Measurements from ENCODE around the gene NCAPD2.

Gene NCAPD2

GRCh38 chr12:6534945-6535696, 41.2 kb downstream of the NCAPD2 start:
- DNase-seq = peak; percentile 77

DNA sequence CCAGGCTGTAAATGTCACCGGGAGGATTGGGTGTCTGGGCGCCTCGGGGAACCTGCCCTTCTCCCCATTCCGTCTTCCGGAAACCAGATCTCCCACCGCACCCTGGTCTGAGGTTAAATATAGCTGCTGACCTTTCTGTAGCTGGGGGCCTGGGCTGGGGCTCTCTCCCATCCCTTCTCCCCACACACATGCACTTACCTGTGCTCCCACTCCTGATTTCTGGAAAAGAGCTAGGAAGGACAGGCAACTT, 41.7 kb downstream of the NCAPD2 start:
- DNase-seq = no peak

GRCh38 chr12:6535960-6536847, 42.3 kb downstream of the NCAPD2 start:
- DNase-seq = no peak

- DNase-seq = no peak
These were observed 43.1 kb downstream of the NCAPD2 start for GRCh38 chr12:6536894-6537579.

DNA sequence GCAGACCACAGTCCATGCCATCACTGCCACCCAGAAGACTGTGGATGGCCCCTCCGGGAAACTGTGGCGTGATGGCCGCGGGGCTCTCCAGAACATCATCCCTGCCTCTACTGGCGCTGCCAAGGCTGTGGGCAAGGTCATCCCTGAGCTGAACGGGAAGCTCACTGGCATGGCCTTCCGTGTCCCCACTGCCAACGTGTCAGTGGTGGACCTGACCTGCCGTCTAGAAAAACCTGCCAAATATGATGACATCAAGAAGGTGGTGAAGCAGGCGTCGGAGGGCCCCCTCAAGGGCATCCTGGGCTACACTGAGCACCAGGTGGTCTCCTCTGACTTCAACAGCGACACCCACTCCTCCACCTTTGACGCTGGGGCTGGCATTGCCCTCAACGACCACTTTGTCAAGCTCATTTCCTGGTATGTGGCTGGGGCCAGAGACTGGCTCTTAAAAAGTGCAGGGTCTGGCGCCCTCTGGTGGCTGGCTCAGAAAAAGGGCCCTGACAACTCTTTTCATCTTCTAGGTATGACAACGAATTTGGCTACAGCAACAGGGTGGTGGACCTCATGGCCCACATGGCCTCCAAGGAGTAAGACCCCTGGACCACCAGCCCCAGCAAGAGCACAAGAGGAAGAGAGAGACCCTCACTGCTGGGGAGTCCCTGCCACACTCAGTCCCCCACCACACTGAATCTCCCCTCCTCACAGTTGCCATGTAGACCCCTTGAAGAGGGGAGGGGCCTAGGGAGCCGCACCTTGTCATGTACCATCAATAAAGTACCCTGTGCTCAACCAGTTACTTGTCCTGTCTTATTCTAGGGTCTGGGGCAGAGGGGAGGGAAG, 43.9 kb downstream of the NCAPD2 start:
- peak; percentile 83 for DNase-seq

GRCh38 chr12:6538420-6539313, 44.8 kb downstream of the NCAPD2 start:
- DNase-seq = peak; percentile 26

DNA sequence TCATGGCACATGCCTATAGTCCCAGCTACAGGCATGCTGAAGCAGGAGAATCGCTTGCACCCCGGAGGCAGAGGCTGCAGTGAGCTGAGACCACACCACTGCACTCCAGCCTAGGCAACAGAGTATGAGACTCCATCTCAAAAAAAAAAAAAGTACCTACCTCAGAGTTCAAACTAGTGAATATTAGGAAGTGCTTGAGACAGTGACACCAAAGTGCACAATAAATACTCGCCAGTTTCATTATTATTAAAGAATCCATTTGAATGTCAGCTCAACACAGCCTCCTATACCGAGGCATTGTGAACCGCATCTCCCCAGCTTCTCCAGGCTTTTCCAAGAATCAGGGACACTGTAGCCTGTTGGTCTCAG, 45.4 kb downstream of the NCAPD2 start:
- no peak for DNase-seq

- DNase-seq = no peak
These were observed 45.8 kb downstream of the NCAPD2 start for GRCh38 chr12:6539707-6540134.

GRCh38 chr12:6540181-6540877, 46.4 kb downstream of the NCAPD2 start:
- DNase-seq = peak; percentile 54

DNA sequence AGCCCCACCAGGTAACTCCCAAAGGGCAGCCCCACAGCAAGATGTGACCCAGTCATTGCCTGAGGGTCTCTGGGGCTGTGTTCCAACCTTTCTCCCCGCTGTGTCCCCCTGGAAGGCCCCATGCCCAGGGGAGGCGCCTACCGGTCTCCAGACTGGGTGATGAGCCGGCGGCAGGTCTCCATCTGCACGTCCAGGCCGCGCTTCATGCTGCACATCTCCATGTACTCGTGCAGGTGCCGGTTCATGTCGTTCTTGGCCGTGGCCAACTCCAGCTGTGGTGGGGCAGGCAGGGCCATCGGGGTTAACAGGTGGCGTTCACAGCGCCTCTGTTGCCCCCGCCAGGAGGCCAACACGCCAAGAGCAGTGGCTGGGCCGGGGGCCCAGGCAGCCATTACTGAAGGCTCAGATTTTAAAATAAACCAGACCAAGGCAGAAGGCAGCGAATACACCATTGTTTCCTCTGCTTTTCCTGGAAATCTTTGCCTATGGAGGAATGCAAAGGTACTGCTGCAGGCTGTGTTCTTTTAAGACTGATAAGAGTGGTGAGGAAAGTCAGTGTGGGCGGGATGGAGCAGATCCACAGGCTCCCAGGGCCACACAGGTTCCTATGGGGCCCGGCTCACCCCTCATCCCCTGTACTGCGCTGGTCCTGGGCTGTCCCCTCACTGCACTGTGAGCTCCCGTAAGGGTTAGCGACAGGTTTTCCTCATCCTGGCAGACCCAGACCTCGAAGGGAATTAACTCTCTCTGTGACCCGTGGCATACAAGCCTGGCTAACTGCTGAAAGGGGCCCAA, 47.7 kb downstream of the NCAPD2 start:
- DNase-seq = no peak

- no peak for DNase-seq
These were observed 48.5 kb downstream of the NCAPD2 start for GRCh38 chr12:6542209-6543009.

DNA sequence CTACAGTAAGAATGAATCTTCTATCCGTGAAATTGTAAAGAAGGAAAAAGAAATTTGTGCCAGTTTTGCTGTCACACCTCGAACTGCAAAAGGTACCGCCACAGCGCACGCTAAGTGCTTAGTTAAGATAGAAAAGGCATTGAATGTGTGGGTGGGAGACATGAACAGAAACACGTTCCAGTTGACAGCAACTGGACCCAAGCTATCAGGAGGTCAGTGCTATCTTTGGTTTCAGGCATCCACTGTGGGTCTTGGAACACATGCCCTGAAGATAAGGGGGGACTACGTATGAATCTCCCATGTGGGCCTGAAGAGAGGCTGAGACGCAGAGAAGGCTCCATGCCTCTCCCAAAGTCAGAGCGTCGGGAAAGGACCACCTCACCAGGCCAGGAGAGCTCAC, 52.1 kb downstream of the NCAPD2 start:
- DNase-seq = no peak

- DNase-seq = no peak
These were observed 53.7 kb downstream of the NCAPD2 start for GRCh38 chr12:6547566-6547965.

- DNase-seq = no peak
These were observed 54.1 kb downstream of the NCAPD2 start for GRCh38 chr12:6547987-6548386.

GRCh38 chr12:6548556-6548955, 54.7 kb downstream of the NCAPD2 start:
- DNase-seq = no peak

GRCh38 chr12:6548966-6549683, 55.2 kb downstream of the NCAPD2 start:
- no peak for DNase-seq

DNA sequence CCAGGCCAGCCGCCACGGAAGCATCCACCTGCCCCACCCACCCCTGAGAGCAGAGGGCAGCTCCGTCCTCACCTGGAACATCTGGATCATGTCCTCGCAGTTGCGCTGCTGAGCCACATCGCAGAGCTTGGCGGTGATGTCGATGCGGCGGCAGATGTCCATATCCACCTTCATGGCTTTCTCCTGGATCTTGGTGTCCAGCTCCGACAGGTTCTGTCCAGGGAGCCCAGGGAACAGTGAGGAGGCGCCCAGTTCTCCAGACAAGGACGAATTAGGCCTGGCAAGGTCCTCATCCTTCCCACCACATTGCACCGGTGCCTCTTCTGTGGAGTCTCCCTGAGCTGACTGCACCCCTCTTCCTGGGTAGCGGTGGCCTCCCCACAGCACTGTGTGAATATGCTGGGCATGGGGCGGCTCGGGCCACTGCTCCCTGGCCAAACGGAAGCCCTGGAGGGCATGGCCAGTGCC, 55.8 kb downstream of the NCAPD2 start:
- DNase-seq = no peak

GRCh38 chr12:6550294-6551062, 56.6 kb downstream of the NCAPD2 start:
- no peak for DNase-seq
